Activated CD4-positive, alpha-beta memory T cell treated with anti-CD3 and anti-CD28 coated beads for 36 hours (primary cell): ENCODE data around the gene CACNB3. TPM values are rescaled to one million over a fixed set of nuclear protein-coding genes. Genes with fewer than 3 reads are reported as not detected.

Experiments used
- microRNA-seq: library from miRNA; unstranded; fragments of <30 nt; microRNA quantifications from one replicate; pipeline ENCODE4 v1.2.0, GENCODE V29; 2022; ENCODE audit warnings: borderline number of aligned reads, borderline microRNAs expressed, borderline replicate concordance
- total RNA-seq, 2 experiments: library from RNA; stranded (reverse); gene quantifications; one replicate each; pipeline ENCODE4 v1.2.3, GENCODE V29; 2021

CACNB3 gene
- total RNA-seq, 2 experiments from 2014 or later = 18.3 to 19.0 TPM

Small RNA genes lying within 50 kb of the gene (microRNA-seq; reads per million reads assigned to microRNA genes)
- not detected for gene MIR4701

Other genes with a start within 250 kb of the CACNB3 start
- not detected for gene LALBA, start 248.4 kb upstream of the CACNB3 start, total RNA-seq
- gene KANSL2, start 136.3 kb upstream of the CACNB3 start, total RNA-seq = 10 to 100 TPM; 45.7 to 48.4 TPM
- 10 to 100 TPM; 66.2 to 73.3 TPM for gene CCNT1, start 101.8 kb upstream of the CACNB3 start, total RNA-seq
- gene ADCY6, start 29.4 kb upstream of the CACNB3 start, total RNA-seq = under 1 TPM; 0.15 to 0.21 TPM
- gene DDX23, start 33.7 kb downstream of the CACNB3 start, total RNA-seq = 100 to 1,000 TPM; 119 to 121 TPM
- gene RND1, start 47.4 kb downstream of the CACNB3 start, total RNA-seq = 1 to 10 TPM; 2.4 to 3.5 TPM
- 10 to 100 TPM; 82.0 to 89.0 TPM for gene FKBP11, start 107.0 kb downstream of the CACNB3 start, total RNA-seq
- 100 to 1,000 TPM; 110 to 121 TPM for gene ARF3, start 139.0 kb downstream of the CACNB3 start, total RNA-seq
- gene WNT10B, start 153.2 kb downstream of the CACNB3 start, total RNA-seq = under 1 TPM; 0.10 to 0.21 TPM
- not detected for gene WNT1, start 159.8 kb downstream of the CACNB3 start, total RNA-seq
- under 1 TPM; 0.22 to 0.26 TPM for gene DDN, start 180.9 kb downstream of the CACNB3 start, total RNA-seq
- 10 to 100 TPM; 52.0 to 55.8 TPM for gene PRKAG1, start 200.3 kb downstream of the CACNB3 start, total RNA-seq
- 10 to 100 TPM; 47.9 to 49.0 TPM for gene KMT2D, start 242.3 kb downstream of the CACNB3 start, total RNA-seq